HG03097 (cell line): ENCODE results near the gene SYT6.

Experiments
- ATAC-seq: cut with Tn5 transposase; IDR thresholded peaks from one replicate; pipeline ENCODE4 v1.9.1; 2021; ENCODE audit not compliant: unreplicated experiment, low FRiP score

Gene SYT6

DNA sequence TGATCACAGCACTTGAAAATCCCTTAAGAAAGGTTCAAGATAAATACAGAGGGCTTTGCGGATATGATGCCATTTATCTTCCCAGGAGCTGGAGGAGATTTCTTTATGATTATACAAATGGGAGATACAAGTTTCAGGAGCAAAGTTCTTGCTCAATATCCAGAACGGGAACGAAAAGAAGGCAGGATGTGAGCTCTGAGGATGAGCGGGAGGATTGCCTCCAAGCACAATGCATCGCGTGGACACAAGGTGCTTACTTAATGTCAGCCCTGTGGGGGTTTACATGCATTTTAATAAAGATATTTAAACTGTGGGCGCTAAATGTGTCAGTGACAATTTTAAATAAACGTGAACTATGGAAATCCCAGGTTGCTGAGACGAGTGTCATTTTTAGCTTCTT, 59.0 kb downstream of the SYT6 start:
- no peak for ATAC-seq

DNA sequence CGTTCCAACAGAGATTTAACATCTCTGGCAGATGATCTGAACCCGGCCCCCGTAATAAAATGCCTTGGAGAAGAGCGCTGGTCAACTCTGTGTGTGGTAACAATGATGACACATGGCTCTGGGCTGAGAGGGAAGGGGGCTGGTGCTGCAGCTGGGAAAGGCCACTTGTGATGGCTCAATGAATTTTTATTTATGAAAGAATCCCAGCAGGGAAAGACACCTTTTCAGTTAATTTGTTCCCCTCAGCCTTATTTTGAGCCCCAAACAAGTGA, 59.4 kb downstream of the SYT6 start:
- no peak for ATAC-seq

GRCh38 chr1:114093624-114094362, 59.9 kb downstream of the SYT6 start:
- no peak for ATAC-seq

- no peak for ATAC-seq
These were observed 61.2 kb downstream of the SYT6 start for GRCh38 chr1:114092186-114093062.

DNA sequence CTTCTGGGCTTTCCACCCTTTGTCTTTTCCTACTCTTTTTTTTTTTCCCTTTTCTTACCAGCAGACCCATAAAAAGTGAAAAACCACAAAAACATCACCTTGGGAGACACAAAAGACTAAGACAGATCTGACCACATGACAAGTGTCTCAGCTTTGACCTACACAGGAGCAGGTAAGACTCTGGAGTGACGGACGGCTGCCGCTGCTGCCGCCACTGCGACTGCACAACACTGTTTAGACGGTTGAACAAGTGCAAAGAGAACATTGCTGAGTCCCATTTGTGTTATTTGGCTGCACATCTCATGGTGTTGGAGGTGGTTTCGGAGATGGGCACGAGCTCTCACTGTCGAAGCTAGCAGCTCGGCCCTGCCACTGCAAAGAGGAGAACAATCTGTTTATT, 62.0 kb downstream of the SYT6 start:
- ATAC-seq, result no peak

GRCh38 chr1:114090738-114091505, 62.7 kb downstream of the SYT6 start:
- no peak for ATAC-seq

GRCh38 chr1:114089502-114090138, 64.0 kb downstream of the SYT6 start:
- ATAC-seq, result no peak

DNA sequence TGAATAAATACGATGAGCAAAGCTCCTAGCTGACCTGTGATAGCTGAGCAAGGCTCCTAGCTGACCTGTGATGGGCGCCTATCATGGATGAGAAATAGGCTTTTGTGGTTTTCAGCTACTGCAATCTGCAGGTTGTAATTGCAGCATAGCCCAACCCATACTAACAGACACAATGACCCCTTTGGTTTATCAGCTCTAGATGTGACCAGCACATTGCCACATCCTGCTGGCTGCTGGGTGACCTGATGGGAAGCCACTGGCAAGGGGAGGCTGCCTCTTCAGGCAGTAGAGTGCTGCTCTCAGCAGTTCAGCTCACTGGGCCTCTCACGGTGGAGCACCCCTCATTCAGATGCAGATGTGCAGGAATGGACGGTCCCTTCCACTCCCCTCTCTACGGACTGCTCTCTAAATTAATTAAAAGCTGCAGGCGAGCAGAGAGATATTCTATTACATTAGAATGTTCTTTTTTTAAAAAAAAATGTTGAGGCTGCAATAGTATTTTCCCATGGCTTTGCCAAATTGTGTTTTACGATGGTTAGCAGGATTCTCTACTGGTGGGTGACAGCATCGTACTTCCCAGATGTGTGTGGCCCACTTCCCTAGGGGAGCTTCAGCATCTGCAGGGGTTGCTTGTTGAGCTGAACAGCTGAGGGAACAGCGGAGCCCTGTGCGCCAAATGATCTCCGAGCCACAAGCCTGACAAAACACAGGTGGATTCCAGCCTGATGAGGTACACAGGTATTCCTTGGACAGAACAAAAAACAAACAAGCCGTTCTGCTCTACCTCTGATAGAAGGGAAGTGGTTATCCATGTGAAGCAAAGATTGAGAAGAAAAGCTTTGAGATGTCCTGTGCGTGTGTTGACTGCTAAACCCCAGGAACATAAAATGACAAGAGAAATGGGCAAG, 65.0 kb downstream of the SYT6 start:
- no peak for ATAC-seq

GRCh38 chr1:114087495-114087894, 66.2 kb downstream of the SYT6 start:
- ATAC-seq, result no peak

DNA sequence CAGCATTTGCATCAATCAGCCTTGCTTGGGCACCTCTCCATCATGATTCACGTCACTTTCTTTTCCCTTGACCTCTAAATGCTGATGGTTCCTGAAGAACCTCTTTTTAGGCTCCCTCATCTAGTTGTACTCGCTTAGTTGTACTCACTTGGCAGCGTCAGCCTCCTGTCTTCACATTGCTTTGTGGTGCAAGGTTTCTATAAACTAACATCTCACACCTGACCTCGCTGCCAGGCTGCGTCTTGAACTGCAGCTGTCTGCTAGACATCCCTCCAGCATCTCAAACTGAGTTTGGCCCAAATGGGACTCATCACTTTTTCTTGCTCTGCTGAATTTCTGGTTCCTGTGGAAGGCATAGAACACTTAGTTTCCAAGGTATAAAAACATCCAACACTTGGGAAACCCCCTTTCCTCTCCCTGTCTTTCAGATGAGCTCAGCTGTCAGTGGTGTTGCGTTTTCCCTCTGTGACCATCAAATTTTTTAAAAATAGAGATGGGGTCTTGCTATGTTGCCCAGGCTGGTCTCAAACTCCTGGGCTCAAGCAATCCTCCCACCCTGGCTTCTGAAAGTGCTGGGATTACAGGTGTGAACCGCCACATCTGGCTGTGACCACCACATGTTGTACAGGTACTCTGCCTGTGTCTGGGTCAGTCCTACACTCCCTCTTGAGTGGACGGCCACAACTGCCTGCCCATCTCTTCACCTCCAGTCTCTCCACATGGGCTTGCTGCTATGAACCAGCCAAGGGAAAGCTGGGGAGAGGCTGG, 66.9 kb downstream of the SYT6 start:
- ATAC-seq, result no peak

DNA sequence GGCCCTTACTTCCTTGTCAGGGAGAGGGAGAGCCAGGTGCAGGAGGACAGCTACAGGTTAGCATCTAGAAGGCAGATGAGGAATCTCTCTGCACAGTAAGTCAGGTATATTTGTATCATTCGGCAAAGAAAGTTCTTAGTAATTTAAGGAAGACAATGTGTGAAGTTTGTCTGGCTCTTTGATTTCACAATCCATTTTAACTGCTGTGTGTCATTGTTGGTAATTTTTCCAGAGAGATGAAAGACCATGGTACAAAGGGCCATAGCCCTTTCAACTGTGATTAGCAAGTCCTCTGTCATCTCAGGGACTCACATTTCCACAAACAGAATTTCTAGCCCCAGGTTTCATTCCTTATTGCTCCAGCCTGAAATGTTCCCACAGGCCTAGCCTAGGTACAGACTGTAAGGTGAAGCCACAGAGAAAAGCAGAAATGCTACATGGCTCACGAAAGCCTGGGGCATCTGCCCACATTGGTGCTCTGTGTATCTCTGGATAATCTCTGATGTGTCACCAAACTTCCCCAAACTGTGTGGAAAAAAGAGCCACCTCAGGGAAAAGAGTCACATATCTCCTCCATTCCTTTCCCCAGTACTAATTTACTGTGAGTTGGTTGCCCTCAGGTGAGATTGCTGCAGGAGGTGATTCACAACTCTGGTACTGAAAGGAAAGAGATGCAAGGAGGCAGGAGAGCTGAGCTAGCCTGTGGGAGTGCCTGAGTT, 70.6 kb downstream of the SYT6 start:
- ATAC-seq, result no peak

DNA sequence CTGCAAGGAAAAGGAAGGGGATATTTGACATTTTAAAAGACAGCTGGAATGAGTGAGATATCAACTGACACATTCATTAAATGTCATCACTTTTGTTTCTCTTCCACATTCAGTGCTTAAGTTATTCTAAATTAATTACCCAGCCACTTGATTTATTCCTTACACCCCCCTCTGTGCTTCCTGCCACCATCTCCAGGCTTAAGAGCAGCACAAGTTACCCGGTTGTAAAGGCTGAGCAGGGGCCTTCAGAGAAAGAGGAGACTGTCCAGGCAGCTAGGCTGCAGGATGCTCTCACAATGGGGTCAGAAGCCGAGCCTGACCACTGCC, 71.4 kb downstream of the SYT6 start:
- no peak for ATAC-seq

DNA sequence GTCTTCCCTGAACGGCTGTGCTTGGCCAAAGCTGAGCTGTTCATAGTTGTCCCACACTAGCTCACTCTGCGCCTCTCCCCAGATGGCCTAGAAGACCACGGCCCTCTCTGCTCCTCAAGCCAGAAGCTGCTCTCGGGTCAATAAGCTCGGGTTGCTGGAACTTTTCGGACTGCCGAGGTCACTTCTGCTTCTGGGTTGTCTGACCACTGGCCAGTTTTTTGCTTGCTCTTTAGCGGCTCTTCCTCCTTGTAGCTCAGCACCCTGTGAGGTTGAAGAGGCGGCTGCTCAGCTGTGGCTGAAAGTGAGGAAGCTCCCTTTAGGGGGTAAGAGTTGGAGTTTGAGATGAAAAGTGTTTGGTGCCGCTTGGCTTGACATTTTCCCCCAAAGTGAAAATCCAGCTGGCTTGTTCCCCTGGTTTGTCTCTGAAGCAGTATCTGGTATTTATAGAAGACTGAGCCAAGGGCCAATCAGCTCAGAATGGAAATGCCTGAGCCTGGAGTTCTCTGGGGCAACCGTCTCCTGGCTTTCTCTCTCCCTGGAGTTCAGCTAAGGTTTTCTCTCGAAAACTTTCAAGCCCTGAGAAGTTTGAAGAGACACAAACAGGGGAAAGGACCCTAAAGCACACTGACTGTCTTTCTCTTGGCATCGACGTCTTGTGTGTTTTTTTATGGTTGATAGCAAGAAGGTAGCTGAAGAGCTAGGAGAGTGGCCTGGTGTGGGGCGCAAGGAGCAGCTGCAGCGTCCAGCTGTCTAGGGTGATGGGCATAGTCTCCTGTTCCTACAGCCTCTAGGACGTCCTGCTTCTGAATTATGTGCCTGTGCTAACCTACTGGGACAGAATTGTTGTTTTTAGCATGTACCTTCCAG, 72.0 kb downstream of the SYT6 start:
- no peak for ATAC-seq

GRCh38 chr1:114080511-114081436, 72.9 kb downstream of the SYT6 start:
- no peak for ATAC-seq

DNA sequence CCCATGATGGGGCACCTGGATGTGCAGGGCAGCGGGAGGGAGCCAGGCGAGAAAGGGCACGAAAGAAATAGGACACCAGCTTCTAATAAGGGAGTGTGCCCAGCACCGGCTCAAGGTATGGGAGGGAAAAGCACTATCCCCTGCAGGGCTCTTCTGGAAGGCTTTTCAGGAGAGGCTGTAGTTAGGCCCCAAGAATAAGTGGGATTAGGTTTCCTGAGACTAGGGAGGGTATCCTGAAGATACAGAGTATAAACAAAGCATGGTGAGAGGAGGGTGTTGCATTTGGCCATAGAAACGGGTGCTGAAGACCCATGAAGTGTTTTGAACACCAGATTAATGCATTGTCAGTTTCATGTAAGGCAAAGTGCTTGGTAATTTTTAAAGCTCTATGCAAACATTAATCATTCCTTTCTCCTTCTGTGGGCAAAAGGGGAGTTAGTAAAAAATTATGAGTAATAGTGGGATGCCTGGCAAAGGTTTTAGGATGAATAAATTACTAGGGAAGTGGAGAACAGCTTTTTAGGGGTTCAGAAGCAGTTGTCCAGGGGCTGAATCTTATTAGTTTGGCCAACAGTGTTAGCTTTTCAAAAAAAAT, 74.0 kb downstream of the SYT6 start:
- ATAC-seq, result no peak

GRCh38 chr1:114078116-114078515, 75.6 kb downstream of the SYT6 start:
- ATAC-seq, result no peak
